GM21423 (cell line): ENCODE results near the gene YES1.
"Not testable (repeated sequence)": the region's sequence is repeated elsewhere in the genome, so short reads cannot be mapped to it uniquely, and the experiment has no call there.

Source experiments
- ATAC-seq: cut with Tn5 transposase; IDR thresholded peaks from one replicate; pipeline ENCODE4 v1.9.1; 2021; ENCODE audit warnings: mild to moderate bottlenecking, moderate library complexity; ENCODE audit not compliant: unreplicated experiment

YES1 gene

DNA sequence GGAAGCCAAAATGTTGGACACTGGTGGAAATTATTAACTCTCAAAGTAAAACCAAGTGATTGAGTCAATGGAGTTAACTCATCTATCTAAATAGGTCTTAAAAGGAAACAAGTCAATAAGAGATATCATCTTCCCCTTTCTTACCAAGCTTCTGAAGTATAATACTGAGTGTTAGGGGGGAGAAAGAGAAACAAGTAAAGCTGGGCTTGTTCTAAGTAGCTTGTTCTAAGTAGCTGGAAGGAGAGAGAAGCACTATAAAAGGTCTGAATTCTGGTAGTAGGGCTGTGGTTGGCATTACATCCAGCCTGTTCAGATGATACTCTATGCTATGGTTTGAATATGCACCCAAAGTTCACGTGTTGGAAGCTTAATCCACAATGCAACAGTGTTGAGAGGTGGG lies 26.8 kb downstream of the YES1 start:
- peak; percentile 53 for ATAC-seq

- ATAC-seq, result no peak
Measured at GRCh38 chr18:784470-785172, 27.4 kb downstream of the YES1 start.

DNA sequence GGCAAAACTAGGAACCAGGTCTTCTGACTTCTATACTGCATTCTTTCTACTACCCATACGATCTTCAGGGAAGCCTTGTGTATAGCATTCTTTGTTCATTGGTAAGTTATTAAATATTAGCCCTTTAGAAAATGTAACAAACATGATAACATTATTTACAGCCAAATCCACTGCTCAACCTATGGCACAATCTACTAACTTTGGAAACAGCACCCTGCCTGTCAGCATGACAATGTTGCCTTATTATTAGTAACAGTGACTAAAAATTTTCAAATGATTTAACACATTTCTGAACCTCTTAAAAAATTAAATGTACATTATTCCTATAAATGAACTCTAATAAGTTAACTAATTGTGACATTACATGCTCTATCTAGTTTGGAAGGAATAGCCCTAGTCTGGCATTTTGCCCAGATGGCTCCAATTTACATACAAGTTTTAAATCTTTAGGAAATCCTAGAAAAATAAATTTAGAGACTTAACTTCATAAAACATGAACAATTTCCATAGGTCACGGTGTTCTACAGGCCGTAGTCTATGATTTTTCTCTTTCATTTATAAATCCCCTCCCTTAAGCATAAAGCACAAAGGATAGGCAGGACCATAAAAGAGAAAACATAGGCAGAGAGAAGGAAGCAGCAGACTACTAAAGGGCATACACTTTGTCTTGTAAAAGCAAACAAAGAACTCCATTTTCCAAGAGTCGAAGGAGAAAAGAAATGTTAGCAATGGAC lies 33.7 kb downstream of the YES1 start:
- no peak for ATAC-seq

GRCh38 chr18:777021-777420 lies 35.0 kb downstream of the YES1 start:
- no peak for ATAC-seq

DNA sequence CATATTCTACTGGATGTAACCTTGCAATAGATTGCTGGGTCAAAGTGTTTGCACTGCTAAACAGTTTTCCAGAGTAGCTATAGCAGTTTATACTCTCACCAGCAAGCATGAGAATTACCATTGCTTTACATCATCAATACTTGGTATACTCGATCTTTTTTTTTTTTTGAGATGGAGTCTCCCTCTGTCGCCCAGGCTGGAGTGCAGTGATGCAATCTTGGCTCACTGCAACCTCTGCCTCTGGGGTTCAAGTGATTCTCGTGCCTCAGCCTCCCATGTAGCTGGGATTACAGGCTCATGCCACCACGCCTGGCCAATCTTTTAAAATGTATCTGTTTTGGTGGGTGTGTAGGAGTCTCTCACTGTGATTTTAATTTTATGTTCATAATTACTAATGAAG lies 36.0 kb downstream of the YES1 start:
- ATAC-seq, result not testable (repeated sequence)

DNA sequence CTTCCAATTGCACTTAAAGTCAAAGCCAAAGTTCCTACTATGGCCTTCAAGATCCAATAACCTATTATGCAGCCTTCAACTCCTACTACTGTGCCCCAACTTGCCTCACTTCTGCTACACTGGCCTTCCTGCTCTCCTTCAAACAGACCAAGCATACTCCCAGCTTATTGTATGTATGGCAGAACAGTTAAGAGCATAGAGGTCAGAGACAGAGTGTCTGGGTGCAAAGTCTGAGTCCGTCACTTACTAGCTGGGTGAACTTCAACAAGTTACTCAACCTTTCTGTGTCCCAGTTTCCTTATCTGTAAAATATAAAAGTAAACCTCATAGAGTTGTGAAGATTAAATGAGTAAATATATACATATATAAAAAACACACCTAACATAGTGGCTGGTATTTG lies 37.2 kb downstream of the YES1 start:
- ATAC-seq, result no peak

GRCh38 chr18:773980-774624 lies 37.9 kb downstream of the YES1 start:
- ATAC-seq, result no peak

DNA sequence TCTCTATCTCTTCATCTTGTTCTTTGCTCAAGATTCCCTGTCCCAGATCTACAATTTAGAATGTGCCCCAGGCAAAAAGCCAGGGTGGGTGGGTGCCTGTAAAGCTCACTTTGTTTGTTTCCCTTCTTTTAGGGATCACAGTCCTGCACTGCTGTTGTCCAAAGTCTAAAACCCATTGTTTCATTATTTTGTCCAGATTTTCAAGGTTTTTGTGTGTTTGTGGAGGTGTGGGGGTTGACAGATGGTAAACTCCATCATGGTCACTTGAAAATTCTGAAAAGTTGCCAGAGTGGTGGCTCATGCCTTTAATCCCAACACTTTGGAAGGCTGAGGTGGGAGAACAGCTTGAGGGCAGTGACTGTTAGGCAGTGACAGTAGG lies 41.5 kb downstream of the YES1 start:
- ATAC-seq, result no peak

- ATAC-seq, result no peak
Measured at GRCh38 chr18:767961-768360, 44.1 kb downstream of the YES1 start.

DNA sequence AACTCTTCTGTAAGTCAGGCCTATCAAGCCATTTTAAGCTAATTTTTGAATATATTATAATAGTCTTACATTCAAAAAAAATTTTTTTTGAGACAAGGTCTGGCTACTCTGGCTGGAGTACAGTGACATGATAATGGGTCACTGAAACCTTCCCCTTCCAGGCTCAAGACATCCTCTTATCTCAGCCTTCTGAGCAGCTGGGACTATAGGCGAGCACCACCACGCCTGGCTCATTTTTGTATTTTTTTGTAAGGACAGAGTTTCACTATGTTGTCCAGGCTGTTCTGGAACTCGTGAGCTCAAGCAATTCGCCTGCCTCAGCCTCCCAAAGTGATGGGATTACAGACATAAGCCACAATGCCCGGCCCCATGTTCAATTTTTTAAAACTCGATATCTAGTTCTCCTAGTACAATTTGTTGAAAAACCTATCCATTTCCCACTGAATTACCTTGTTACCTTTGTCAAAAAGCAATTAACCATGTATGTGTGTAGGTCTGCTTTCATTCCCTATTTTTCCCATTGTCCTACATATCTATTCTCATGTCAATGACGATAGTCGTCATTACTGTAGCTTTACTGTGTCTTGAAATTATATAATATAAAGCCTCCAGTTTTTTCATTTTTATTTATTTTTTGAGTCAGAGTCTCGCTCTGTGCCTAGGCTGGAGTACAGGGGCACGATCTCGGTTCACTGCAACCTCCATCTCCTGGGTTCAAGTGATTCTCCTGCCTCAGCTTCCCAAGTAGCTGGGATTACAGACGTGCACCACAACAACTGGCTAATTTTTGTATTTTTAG lies 44.8 kb downstream of the YES1 start:
- ATAC-seq, result no peak

DNA sequence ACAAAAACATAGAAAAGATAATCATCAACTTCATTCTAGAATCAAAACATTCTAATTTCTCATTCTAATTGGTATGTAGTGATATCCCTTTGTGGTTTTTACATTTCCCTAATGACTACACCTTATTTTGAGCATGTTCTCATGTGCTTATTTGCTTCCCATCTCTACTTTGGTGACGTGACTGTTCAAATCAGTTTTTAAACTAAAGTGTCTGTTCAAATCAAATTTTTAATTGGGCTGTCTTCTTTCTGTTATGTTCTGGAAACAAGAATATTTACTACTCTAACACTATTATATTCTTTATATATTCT lies 45.5 kb downstream of the YES1 start:
- no peak for ATAC-seq

GRCh38 chr18:765764-766549 lies 46.1 kb downstream of the YES1 start:
- ATAC-seq, result no peak

DNA sequence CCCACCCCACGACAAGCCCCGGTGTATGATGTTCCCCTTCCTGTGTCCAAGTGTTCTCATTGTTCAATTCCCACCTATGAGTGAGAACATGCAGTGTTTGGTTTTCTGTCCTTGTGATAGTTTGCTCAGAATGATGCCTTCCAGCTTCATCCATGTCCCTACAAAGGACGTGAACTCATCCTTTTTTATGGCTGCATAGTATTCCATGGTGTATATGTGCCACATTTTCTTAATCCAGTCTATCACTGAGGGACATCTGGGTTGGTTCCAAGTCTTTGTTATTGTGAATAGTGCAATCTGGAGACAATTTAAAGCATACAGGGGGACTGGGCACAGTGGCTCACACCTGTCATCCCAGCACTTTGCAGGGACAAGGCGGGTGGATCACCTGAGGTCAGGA lies 52.2 kb downstream of the YES1 start:
- ATAC-seq, result not testable (repeated sequence)

DNA sequence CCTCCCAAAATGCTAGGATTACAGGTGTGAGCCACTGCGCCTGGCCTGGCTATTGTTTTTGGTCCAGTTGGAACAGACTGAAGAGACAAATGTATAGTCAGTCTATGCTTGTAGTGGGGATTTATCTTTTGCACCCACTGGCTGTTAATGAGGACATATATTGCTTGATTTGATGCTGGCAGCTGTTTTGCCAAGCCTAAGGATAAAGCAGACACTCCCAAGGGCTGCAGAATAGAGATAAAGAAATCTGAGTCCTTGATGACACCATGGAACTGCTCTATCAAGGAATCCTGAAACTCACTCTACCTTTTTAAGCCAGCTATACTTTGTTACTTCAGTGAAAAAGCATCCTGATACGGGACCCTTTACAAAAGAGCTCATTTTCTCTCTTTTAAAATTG lies 56.5 kb downstream of the YES1 start:
- ATAC-seq, result no peak

DNA sequence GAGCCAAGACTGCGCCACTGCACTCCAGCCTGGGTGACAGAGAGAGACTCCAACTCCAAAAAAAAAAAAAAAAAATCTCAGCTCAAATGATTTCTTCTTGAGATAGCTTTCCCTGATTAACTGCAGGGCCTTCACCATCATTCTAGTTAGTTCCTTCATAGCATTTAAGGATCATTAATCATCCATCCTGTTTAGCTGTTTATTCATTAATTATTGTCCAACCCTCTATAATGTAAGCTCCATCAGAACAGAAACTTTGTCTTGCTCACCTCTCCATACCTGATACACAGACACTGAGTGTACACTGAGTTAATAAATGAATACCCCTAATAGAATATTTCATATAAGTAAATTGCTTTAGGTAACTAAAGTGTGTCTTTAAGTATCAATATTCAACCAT lies 57.4 kb downstream of the YES1 start:
- no peak for ATAC-seq

- ATAC-seq, result no peak
Measured at GRCh38 chr18:750456-750855, 61.6 kb downstream of the YES1 start.

GRCh38 chr18:744832-745597 lies 67.0 kb downstream of the YES1 start:
- no peak for ATAC-seq

GRCh38 chr18:741931-742512 lies 70.0 kb downstream of the YES1 start:
- ATAC-seq, result peak; percentile 76

DNA sequence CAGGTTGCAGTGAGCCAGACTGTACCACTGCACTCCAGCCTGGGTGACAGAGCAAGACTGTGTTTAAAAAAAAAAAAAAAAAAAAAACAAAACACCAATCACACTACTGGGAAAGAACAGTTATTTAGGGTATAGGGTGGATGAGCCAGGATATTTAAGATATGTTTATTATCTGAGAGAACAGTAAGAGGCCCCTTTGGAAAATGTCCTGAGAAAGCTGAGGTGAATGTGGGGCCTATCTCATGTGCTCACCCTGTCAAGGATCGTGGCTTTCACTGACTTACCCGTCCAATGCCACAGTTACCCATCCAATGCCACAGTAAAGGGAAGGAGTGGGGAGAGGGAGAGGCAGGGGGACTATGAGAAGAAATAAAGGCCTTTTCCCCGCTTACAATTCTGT lies 79.7 kb downstream of the YES1 start:
- ATAC-seq, result no peak

GRCh38 chr18:731185-731584 lies 80.9 kb downstream of the YES1 start:
- ATAC-seq, result no peak
